Caco-2 (cell line): ENCODE measurements around the gene PRKCB. TPM values are rescaled to one million over a fixed set of nuclear protein-coding genes. Genes with fewer than 3 reads are reported as not detected.

Experiments used
- BruUV-seq: library from RNA; stranded (reverse); fragments of 400-500 nt; replicated peaks from 2 replicates; lab custom pipeline; 2021; lab: Mats Ljungman, UMichigan
- CTCF ChIA-PET: fragments of 300-600 bp; sonication (Branson Sonifier 250); formaldehyde crosslinking; loops from one replicate; lab custom pipeline; 2022; ENCODE audit warnings: antibody characterized with exemption; lab: Charles Lee
- POLR2A ChIA-PET: fragments of 300-600 bp; sonication (Branson Sonifier 250); formaldehyde crosslinking; loops from one replicate; lab custom pipeline; 2022; ENCODE audit warnings: antibody characterized with exemption; lab: Charles Lee
- DNase-seq, 2 experiments: peaks; one replicate each; pipeline versions ENCODE4 v3.0.0 to v3.0.0-alpha.2; 2020 to 2022
- H3K27me3 ChIP-seq: replicated peaks from 2 replicates; pipeline ENCODE4 v1.6.0; 2011; ENCODE audit warnings: low read length; ENCODE audit not compliant: control insufficient read depth, insufficient read depth
- H3K36me3 ChIP-seq: 2 replicates; pipeline ENCODE4 v1.5.1; 2011; ENCODE audit warnings: low read length; ENCODE audit not compliant: control insufficient read depth, insufficient read depth
- H3K4me1 ChIP-seq: fragments of 250-450 bp; sonication (Bioruptor Pico); 2 replicates; pipeline ENCODE4 v1.5.1; 2020; ENCODE audit warnings: mild to moderate bottlenecking
- H3K4me3 ChIP-seq: 2 replicates; pipeline ENCODE4 v1.5.1; 2011; ENCODE audit warnings: low read depth, mild to moderate bottlenecking, control low read depth, low read length
- H3K9me3 ChIP-seq: fragments of 250-450 bp; sonication (Bioruptor Pico); 2 replicates; pipeline ENCODE4 v1.5.1; 2020; ENCODE audit warnings: mild to moderate bottlenecking, moderate library complexity
- H3K27ac Mint-ChIP-seq: one replicate; pipeline ENCODE4 v1.8.0; 2022; ENCODE audit warnings: mixed read lengths; ENCODE audit not compliant: unreplicated experiment
- H3K27me3 Mint-ChIP-seq: one replicate; pipeline ENCODE4 v1.8.0; 2022; ENCODE audit warnings: mixed read lengths; ENCODE audit not compliant: insufficient read depth, unreplicated experiment
- H3K36me3 Mint-ChIP-seq: one replicate; pipeline ENCODE4 v1.8.0; 2022; ENCODE audit warnings: mild to moderate bottlenecking, mixed read lengths; ENCODE audit not compliant: insufficient read depth, unreplicated experiment
- H3K4me1 Mint-ChIP-seq: one replicate; pipeline ENCODE4 v1.8.0; 2022; ENCODE audit warnings: low read depth, mixed read lengths; ENCODE audit not compliant: unreplicated experiment
- H3K4me3 Mint-ChIP-seq: one replicate; pipeline ENCODE4 v1.8.0; 2022; ENCODE audit warnings: mild to moderate bottlenecking, moderate library complexity, mixed read lengths; ENCODE audit not compliant: unreplicated experiment
- H3K9me3 Mint-ChIP-seq: one replicate; pipeline ENCODE4 v1.8.0; 2022; ENCODE audit warnings: mixed read lengths; ENCODE audit not compliant: unreplicated experiment
- CTCF ChIP-seq, 2 experiments: fragments of 200-600 bp in 1 of 2; IDR thresholded peaks; 1 replicate in 1 of 2; 2 replicates in 1 of 2; pipeline versions ENCODE4 v1.5.1 to v1.8.0; 2011 to 2022; ENCODE audit warnings: antibody characterized with exemption in 1 of 2, control low read depth in 1 of 2, inconsistent platforms in 1 of 2, low read depth in 1 of 2, low read length in 1 of 2, mild to moderate bottlenecking in 1 of 2, moderate library complexity in 1 of 2; ENCODE audit not compliant: insufficient read depth in 1 of 2, severe bottlenecking in 1 of 2, unreplicated experiment in 1 of 2
- intact Hi-C: fragments of 100-400 bp; cut with micrococcal nuclease; formaldehyde crosslinking; loops from one replicate; pipeline ENCODE4 v1.10.0; 2022; ENCODE audit not compliant: unreplicated experiment
- total RNA-seq: library from RNA; stranded (reverse); gene quantifications from 2 replicates; pipeline ENCODE4 v1.2.3, GENCODE V29; 2022

The PRKCB gene
- total RNA-seq, 1 experiment from 2014 or later: not detected

- Mint-ChIP-seq H3K4me3 (no peak overlapping the region), H3K27ac (no peak overlapping the region), H3K36me3 (no peaks in the 10 kb centered on the region), H3K4me1 (peaks cover 7% of the 10 kb centered on the region), H3K27me3 (peaks cover under 1% of the 10 kb centered on the region), H3K9me3 (no peaks in the 10 kb centered on the region)
- no peak for TF ChIP-seq CTCF (IDR thresholded peaks at IDR 0.05; ENCODE audit: insufficient read depth in 1 of 2, low read depth in 1 of 2, low read length in 1 of 2, severe bottlenecking in 1 of 2, unreplicated experiment in 1 of 2)
- peaks cover 6% of the 10 kb centered on the region for H3K4me1 ChIP-seq
- H3K27me3 ChIP-seq: no peaks in the 10 kb centered on the region
- H3K4me3 ChIP-seq: no peak overlapping the region
- POLR2A ChIA-PET: no interaction called here
- no TSS peak for BruUV-seq
- CTCF ChIA-PET: no interaction called here
- intact Hi-C loops: no loop called here
- H3K9me3 ChIP-seq: no peaks in the 10 kb centered on the region
- H3K36me3 ChIP-seq: no peaks in the 10 kb centered on the region
- DNase-seq: no peak
These were observed 381.2 kb downstream of the PRKCB start for GRCh38 chr16:24216961-24217360.

GRCh38 chr16:24217461-24217860 is 381.7 kb downstream of the PRKCB start:
- ChIA-PET CTCF (no interaction called here), POLR2A (no interaction called here)
- no peak overlapping the region for H3K4me3 Mint-ChIP-seq
- H3K4me1 Mint-ChIP-seq: peaks cover 7% of the 10 kb centered on the region
- H3K27me3 Mint-ChIP-seq: no peaks in the 10 kb centered on the region
- no peaks in the 10 kb centered on the region for H3K9me3 Mint-ChIP-seq
- H3K9me3 ChIP-seq: no peaks in the 10 kb centered on the region
- no peaks in the 10 kb centered on the region for H3K36me3 ChIP-seq
- H3K4me3 ChIP-seq: no peak overlapping the region
- BruUV-seq: no TSS peak
- no peaks in the 10 kb centered on the region for H3K36me3 Mint-ChIP-seq
- DNase-seq: no peak
- TF ChIP-seq CTCF (IDR thresholded peaks at IDR 0.05; ENCODE audit: insufficient read depth in 1 of 2, low read depth in 1 of 2, low read length in 1 of 2, severe bottlenecking in 1 of 2, unreplicated experiment in 1 of 2): no peak
- no peaks in the 10 kb centered on the region for H3K27me3 ChIP-seq
- peaks cover 6% of the 10 kb centered on the region for H3K4me1 ChIP-seq
- H3K27ac Mint-ChIP-seq: no peak overlapping the region
- intact Hi-C loops: no loop called here

- H3K27ac Mint-ChIP-seq: no peak overlapping the region
- peaks cover 7% of the 10 kb centered on the region for H3K4me1 Mint-ChIP-seq
- no peak for DNase-seq
- no peaks in the 10 kb centered on the region for H3K27me3 Mint-ChIP-seq
- no peaks in the 10 kb centered on the region for H3K9me3 Mint-ChIP-seq
- no peak overlapping the region for H3K4me3 Mint-ChIP-seq
- Histone ChIP-seq H3K9me3 (no peaks in the 10 kb centered on the region), H3K36me3 (no peaks in the 10 kb centered on the region), H3K4me1 (peaks cover 6% of the 10 kb centered on the region), H3K27me3 (no peaks in the 10 kb centered on the region), H3K4me3 (no peak overlapping the region)
- TF ChIP-seq CTCF (IDR thresholded peaks at IDR 0.05; ENCODE audit: insufficient read depth in 1 of 2, low read depth in 1 of 2, low read length in 1 of 2, severe bottlenecking in 1 of 2, unreplicated experiment in 1 of 2): no peak
- CTCF ChIA-PET: no interaction called here
- no TSS peak for BruUV-seq
- H3K36me3 Mint-ChIP-seq: no peaks in the 10 kb centered on the region
- POLR2A ChIA-PET: no interaction called here
- intact Hi-C loops: no loop called here
These were observed 382.5 kb downstream of the PRKCB start for GRCh38 chr16:24218299-24218698.
